ENCODE results near the gene LRRC25.

GRCh38 chr19:18348171-18348570 is 49.3 kb downstream of the LRRC25 start:
- TF ChIP-seq CTCF (IDR thresholded peaks at IDR 0.05) (no peak), POLR2A (IDR thresholded peaks at IDR 0.05) (no peak)
